ENCODE measurements around the gene FLNB.

- TF ChIP-seq CTCF (IDR thresholded peaks at IDR 0.05; ENCODE audit: low read length) (no peak), EZH2 (optimal IDR thresholded peaks at IDR 0.05; ENCODE audit: low read depth, low read length) (no peak)
Measured at GRCh38 chr3:58163234-58163633, 155.0 kb downstream of the FLNB start.
